A549 (cell line): ENCODE measurements around the gene YBEY. TPM values are rescaled to one million over a fixed set of nuclear protein-coding genes. Genes with fewer than 3 reads are reported as not detected.

Experiments used
- ATAC-seq, 2 experiments: fragments of 200-7000 bp in 1 of 2; fragments of >200 bp in 1 of 2; cut with Nextera tagmentation in 1 of 2; cut with Tn5 transposase in 1 of 2; 3 replicates each; pipeline versions ENCODE4 v1.8.0 to v1.9.1; 2018 to 2020; ENCODE audit warnings: mild to moderate bottlenecking in 1 of 2, moderate library complexity in 1 of 2
- CTCF ChIA-PET: fragments of 300-600 bp; sonication (Branson Sonifier 250); formaldehyde crosslinking; extraction: SDS; loops from one replicate; lab custom pipeline; 2021; ENCODE audit warnings: antibody characterized with exemption, inconsistent platforms; lab: Yijun Ruan, JAX
- POLR2A ChIA-PET: fragments of 350-600 bp; formaldehyde crosslinking; extraction: SDS; loops from one replicate; lab custom pipeline; 2021; ENCODE audit warnings: antibody characterized with exemption, inconsistent platforms; lab: Yijun Ruan, JAX
- DNase-seq, 2 experiments: peaks; one replicate each; pipeline versions ENCODE4 v3.0.0 to v3.0.0-alpha.2; 2011 to 2016; ENCODE audit warnings: low read depth in 1 of 2, low spot score in 1 of 2
- FAIRE-seq: peaks from 2 replicates; lab custom pipeline; 2011; peaks lifted over from hg19 to GRCh38; lab: Jason Lieb, UNC
- H3K27ac ChIP-seq, 2 experiments: fragments of >200 bp; sonication (Bioruptor Twin); formaldehyde crosslinking; 3 replicates each; pipeline ENCODE4 v1.5.1; 2016 to 2017
- H3K4me1 ChIP-seq: fragments of >200 bp; sonication (Bioruptor Twin); formaldehyde crosslinking; 3 replicates; pipeline ENCODE4 v1.6.1; 2016
- H3K4me2 ChIP-seq: fragments of >200 bp; sonication (Bioruptor Twin); formaldehyde crosslinking; 3 replicates; pipeline ENCODE4 v1.6.1; 2016
- H3K4me3 ChIP-seq: fragments of >200 bp; sonication (Bioruptor Twin); formaldehyde crosslinking; 3 replicates; pipeline ENCODE4 v1.5.1; 2016
- H3K9me3 ChIP-seq: fragments of >200 bp; sonication (Bioruptor Twin); formaldehyde crosslinking; 3 replicates; pipeline ENCODE4 v1.6.1; 2016
- BCL3 ChIP-seq: fragments of >200 bp; sonication (Bioruptor Twin); formaldehyde crosslinking; IDR thresholded peaks from 3 replicates; pipeline ENCODE4 v1.6.1; 2016
- CBX2 ChIP-seq: fragments of 200-600 bp; sonication (generic); IDR thresholded peaks from 2 replicates; pipeline ENCODE4 v1.6.1; 2016; ENCODE audit warnings: low read depth, mild to moderate bottlenecking, borderline replicate concordance
- CEBPB ChIP-seq, 2 experiments: fragments of >200 bp in 1 of 2; sonication (Bioruptor Twin) in 1 of 2; formaldehyde crosslinking in 1 of 2; IDR thresholded peaks; 2 replicates each; pipeline ENCODE4 v1.6.1; 2012 to 2016
- CHD2 ChIP-seq: fragments of 150-350 bp; IDR thresholded peaks from 2 replicates; pipeline ENCODE4 v1.6.1; 2014; ENCODE audit warnings: low read length; ENCODE audit not compliant: partially characterized antibody
- CTCF ChIP-seq: fragments of >200 bp; sonication (Bioruptor Twin); formaldehyde crosslinking; IDR thresholded peaks from 3 replicates; pipeline ENCODE4 v1.5.1; 2016
- E2F6 ChIP-seq: IDR thresholded peaks from 2 replicates; pipeline ENCODE4 v1.6.1; 2012; ENCODE audit warnings: low read depth, borderline replicate concordance
- EHF ChIP-seq: fragments of 250-450 bp; sonication (Bioruptor Pico); IDR thresholded peaks from 2 replicates; pipeline ENCODE4 v1.5.0; 2020; ENCODE audit warnings: mild to moderate bottlenecking
- EHMT2 ChIP-seq: fragments of 200-600 bp; sonication (generic); IDR thresholded peaks from 2 replicates; pipeline ENCODE4 v1.6.1; 2016; ENCODE audit warnings: antibody characterized with exemption, low read depth, mild to moderate bottlenecking, moderate library complexity
- FOSB ChIP-seq: fragments of 250-450 bp; sonication (Bioruptor Pico); IDR thresholded peaks from 2 replicates; pipeline ENCODE4 v1.5.0; 2020; ENCODE audit warnings: mild to moderate bottlenecking, moderate library complexity
- FOSL2 ChIP-seq, 2 experiments: fragments of 450-650 bp in 1 of 2; fragments of >200 bp in 1 of 2; sonication (Bioruptor Twin) in 1 of 2; formaldehyde crosslinking; IDR thresholded peaks; 2 replicates each; pipeline versions ENCODE4 v1.5.0 to v1.6.1; 2016 to 2020; ENCODE audit warnings: mild to moderate bottlenecking in 1 of 2, moderate library complexity in 1 of 2
- HDAC2 ChIP-seq: fragments of 200-600 bp; sonication (generic); IDR thresholded peaks from 2 replicates; pipeline ENCODE4 v1.6.1; 2016
- HES2 ChIP-seq: fragments of >200 bp; sonication (Bioruptor Twin); formaldehyde crosslinking; IDR thresholded peaks from 2 replicates; pipeline ENCODE4 v1.6.1; 2016
- HOXB13 ChIP-seq: fragments of 250-450 bp; sonication (Bioruptor Pico); IDR thresholded peaks from 2 replicates; pipeline ENCODE4 v1.5.0; 2020; ENCODE audit warnings: low read depth, mild to moderate bottlenecking, moderate library complexity
- KDM1A ChIP-seq: fragments of 200-600 bp; sonication (generic); IDR thresholded peaks from 2 replicates; pipeline ENCODE4 v1.6.1; 2016; ENCODE audit warnings: low read depth, mild to moderate bottlenecking
- KDM5A ChIP-seq: fragments of 200-600 bp; sonication (generic); IDR thresholded peaks from 2 replicates; pipeline ENCODE4 v1.6.1; 2016; ENCODE audit warnings: antibody characterized with exemption, mild to moderate bottlenecking
- MAFK ChIP-seq: fragments of 450-650 bp; IDR thresholded peaks from 2 replicates; pipeline ENCODE4 v1.6.1; 2014; ENCODE audit not compliant: partially characterized antibody
- MAZ ChIP-seq: fragments of 150-350 bp; IDR thresholded peaks from 2 replicates; pipeline ENCODE4 v1.6.1; 2014; ENCODE audit warnings: antibody characterized with exemption, low read depth, low read length, borderline replicate concordance
- MYC ChIP-seq: IDR thresholded peaks from 2 replicates; pipeline ENCODE4 v1.6.1; 2012; ENCODE audit warnings: mild to moderate bottlenecking, inconsistent platforms, low read length, improper control_type of control experiment, borderline replicate concordance
- NFE2L2 ChIP-seq: fragments of 150-350 bp; conservative IDR thresholded peaks from 2 replicates; pipeline ENCODE4 v1.6.1; 2014; ENCODE audit warnings: low read length
- PHF8 ChIP-seq: fragments of 200-600 bp; sonication (generic); IDR thresholded peaks from 2 replicates; pipeline ENCODE4 v1.6.1; 2016; ENCODE audit warnings: low read depth, mild to moderate bottlenecking, antibody characterized with exemption, moderate library complexity, borderline replicate concordance
- RNF2 ChIP-seq: fragments of 200-600 bp; sonication (generic); IDR thresholded peaks from 2 replicates; pipeline ENCODE4 v1.6.1; 2016; ENCODE audit warnings: low read depth, mild to moderate bottlenecking, antibody characterized with exemption, moderate library complexity, borderline replicate concordance
- SREBF2 ChIP-seq: fragments of 450-650 bp; IDR thresholded peaks from 2 replicates; pipeline ENCODE4 v1.6.1; 2014; ENCODE audit warnings: mild to moderate bottlenecking, moderate library complexity
- TFCP2L1 ChIP-seq: fragments of 250-450 bp; sonication (Bioruptor Pico); IDR thresholded peaks from 2 replicates; pipeline ENCODE4 v1.5.0; 2021; ENCODE audit warnings: mild to moderate bottlenecking
- ZC3H11A ChIP-seq: fragments of 450-650 bp; IDR thresholded peaks from 2 replicates; pipeline ENCODE4 v1.6.1; 2014; ENCODE audit warnings: antibody characterized with exemption, mild to moderate bottlenecking
- ZFP36 ChIP-seq: fragments of 450-650 bp; IDR thresholded peaks from 2 replicates; pipeline ENCODE4 v1.6.1; 2014; ENCODE audit warnings: borderline replicate concordance; ENCODE audit not compliant: partially characterized antibody
- ZNF302 ChIP-seq: fragments of 250-450 bp; sonication (Bioruptor Pico); IDR thresholded peaks from 2 replicates; pipeline ENCODE4 v1.9.0; 2021; ENCODE audit warnings: inconsistent platforms, mild to moderate bottlenecking, moderate library complexity
- WGBS: methylation state at CpG from one replicate; pipeline ENCODE4 v1.1.6; 2017; ENCODE audit errors: missing lambda C conversion rate; 5-methylcytosine and 5-hydroxymethylcytosine counted together
- polyA plus RNA-seq, 4 experiments: library from polyadenylated mRNA; depleted of rRNA in 3 of 4; stranded (reverse); fragments of >200 nt; fragmentation: RNase III in 1 of 4; extraction: RNeasy Plus Mini Kit Qiagen cat#74134 plus additional on column Dnase treatment in 1 of 4; gene quantifications; 2 replicates in 3 of 4; 3 replicates in 1 of 4; pipeline ENCODE4 v1.2.3, GENCODE V29; 2011 to 2017
- TF ChIP-seq, protein P1 (sequence below): fragments of 150-350 bp; IDR thresholded peaks from 2 replicates; pipeline ENCODE4 v1.6.1; 2014; ENCODE audit warnings: low read depth, mild to moderate bottlenecking, low read length

YBEY gene
- polyA plus RNA-seq, 2 of the 4 experiments (the other 2 are of a cell fraction) = 31.8 to 45.4 TPM

DNA sequence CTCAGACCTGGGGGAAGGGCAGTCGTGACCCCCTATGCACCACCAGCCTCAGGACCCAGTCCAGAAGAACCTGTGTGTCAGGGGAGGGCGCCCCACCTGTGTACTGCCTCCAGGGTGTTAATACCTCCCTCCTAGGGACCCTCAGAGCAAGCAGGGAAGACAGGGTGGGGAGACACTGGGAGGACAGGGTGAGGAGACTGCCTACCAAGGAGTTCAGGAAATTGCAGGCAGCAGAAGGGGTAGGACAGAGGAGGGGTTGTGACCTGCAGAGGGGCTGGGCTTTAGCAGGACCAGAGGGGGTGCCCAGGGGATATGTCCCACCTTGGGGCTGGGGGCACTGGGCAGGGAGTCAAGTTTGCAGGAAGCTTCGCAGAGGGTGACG, 32.3 kb downstream of the YBEY start:
- Histone ChIP-seq H3K4me3 (no peak overlapping the region), H3K4me2 (no peak overlapping the region), H3K9me3 (no peaks in the 10 kb centered on the region), H3K4me1 (peaks cover 12% of the 10 kb centered on the region; the same call in 2 of the 3 replicates), H3K27ac (no peak overlapping the region)
- no peak for ATAC-seq
- no peak for FAIRE-seq
- 100% methylated on average over 2 of the region's 4 CpGs for WGBS
- DNase-seq = no peak
- POLR2A ChIA-PET = no interaction called here
- no peak for TF ChIP-seq MYC
- TF ChIP-seq, protein P1, sequence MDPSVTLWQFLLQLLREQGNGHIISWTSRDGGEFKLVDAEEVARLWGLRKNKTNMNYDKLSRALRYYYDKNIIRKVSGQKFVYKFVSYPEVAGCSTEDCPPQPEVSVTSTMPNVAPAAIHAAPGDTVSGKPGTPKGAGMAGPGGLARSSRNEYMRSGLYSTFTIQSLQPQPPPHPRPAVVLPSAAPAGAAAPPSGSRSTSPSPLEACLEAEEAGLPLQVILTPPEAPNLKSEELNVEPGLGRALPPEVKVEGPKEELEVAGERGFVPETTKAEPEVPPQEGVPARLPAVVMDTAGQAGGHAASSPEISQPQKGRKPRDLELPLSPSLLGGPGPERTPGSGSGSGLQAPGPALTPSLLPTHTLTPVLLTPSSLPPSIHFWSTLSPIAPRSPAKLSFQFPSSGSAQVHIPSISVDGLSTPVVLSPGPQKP = no peak
- TF ChIP-seq FOSL2 (IDR thresholded peaks at IDR 0.05) = no peak
- TF ChIP-seq FOSL2 (CRISPR knock-in tag; IDR thresholded peaks at IDR 0.05) = no peak
- no peak for TF ChIP-seq KDM5A
- TF ChIP-seq TFCP2L1 (CRISPR knock-in tag) = no peak
- TF ChIP-seq CHD2 = no peak
- no peak for TF ChIP-seq PHF8
- TF ChIP-seq FOSB = no peak
- TF ChIP-seq NFE2L2 = no peak
- no peak for TF ChIP-seq EHF
- TF ChIP-seq RNF2 = no peak
- TF ChIP-seq BCL3 = no peak
- TF ChIP-seq HOXB13 = no peak
- no peak for TF ChIP-seq HES2
- no peak for TF ChIP-seq MAFK
- TF ChIP-seq, all 56 proteins: peak for 0
- CTCF ChIA-PET = no interaction called here

GRCh38 chr21:46319186-46319585, 33.0 kb downstream of the YBEY start:
- no peak overlapping the region for H3K4me3 ChIP-seq
- CTCF ChIA-PET = no interaction called here
- POLR2A ChIA-PET = no interaction called here
- no peaks in the 10 kb centered on the region for H3K9me3 ChIP-seq
- no peak for ATAC-seq
- no peak overlapping the region for H3K27ac ChIP-seq
- TF ChIP-seq CEBPB (IDR thresholded peaks at IDR 0.05) (no peak), ZFP36 (no peak), ZNF302 (no peak), HOXB13 (no peak), E2F6 (no peak), HDAC2 (no peak), SREBF2 (no peak), CBX2 (no peak), EHF (no peak), EHMT2 (no peak), ZC3H11A (no peak), CTCF (no peak), MAZ (no peak), KDM1A (no peak)
- TF ChIP-seq, protein P1 = no peak
- no peak for DNase-seq
- no peak for FAIRE-seq
- H3K4me2 ChIP-seq = no peak overlapping the region
- peaks cover 12% of the 10 kb centered on the region; the same call in 2 of the 3 replicates for H3K4me1 ChIP-seq
- 95% methylated on average over 5 of the region's 7 CpGs for WGBS
